ENCODE results near the gene CLK4. TPM values are rescaled to one million over a fixed set of nuclear protein-coding genes. Genes with fewer than 3 reads are reported as not detected.

CLK4 gene
- total RNA-seq, 1 donor from 2014 or later, result 37.9 TPM

- peaks cover 11% of the 10 kb centered on the region for H3K4me1 Mint-ChIP-seq (ENCODE audit: low read depth)
- no peak overlapping the region for H3K27ac Mint-ChIP-seq
- DNase-seq (ENCODE audit: low spot score, unreplicated experiment), result no peak
- H3K27me3 Mint-ChIP-seq, result peaks cover 46% of the 10 kb centered on the region
- no peaks in the 10 kb centered on the region for H3K36me3 Mint-ChIP-seq (ENCODE audit: insufficient read depth)
- no peak for TF ChIP-seq CTCF (IDR thresholded peaks at IDR 0.05; ENCODE audit: unreplicated experiment)
- no peak overlapping the region for H3K4me3 Mint-ChIP-seq (ENCODE audit: low read depth)
- H3K9me3 Mint-ChIP-seq (ENCODE audit: low read depth), result no peaks in the 10 kb centered on the region
These were observed 65.0 kb downstream of the CLK4 start for GRCh38 chr5:178561746-178562264.

- no peak overlapping the region for H3K27ac Mint-ChIP-seq
These were observed 65.9 kb downstream of the CLK4 start for GRCh38 chr5:178560911-178561310.

GRCh38 chr5:178557416-178557815 is 69.4 kb downstream of the CLK4 start:
- Mint-ChIP-seq H3K36me3 (ENCODE audit: insufficient read depth) (no peaks in the 10 kb centered on the region), H3K4me3 (ENCODE audit: low read depth) (no peak overlapping the region), H3K9me3 (ENCODE audit: low read depth) (no peaks in the 10 kb centered on the region), H3K27me3 (peaks cover 33% of the 10 kb centered on the region), H3K27ac (no peak overlapping the region), H3K4me1 (ENCODE audit: low read depth) (no peaks in the 10 kb centered on the region)
- no peak for TF ChIP-seq CTCF (IDR thresholded peaks at IDR 0.05; ENCODE audit: unreplicated experiment)
- no peak for DNase-seq (ENCODE audit: low spot score, unreplicated experiment)

More at GRCh38 chr5:178560911-178561310, 65.9 kb downstream of the CLK4 start:
- Mint-ChIP-seq H3K36me3 (ENCODE audit: insufficient read depth) (no peaks in the 10 kb centered on the region), H3K27me3 (peaks cover 44% of the 10 kb centered on the region), H3K4me1 (ENCODE audit: low read depth) (peaks cover 11% of the 10 kb centered on the region), H3K4me3 (ENCODE audit: low read depth) (no peak overlapping the region), H3K9me3 (ENCODE audit: low read depth) (no peaks in the 10 kb centered on the region)
- DNase-seq (ENCODE audit: low spot score, unreplicated experiment), result no peak
- TF ChIP-seq CTCF (IDR thresholded peaks at IDR 0.05; ENCODE audit: unreplicated experiment), result no peak

GRCh38 chr5:178555771-178556211 is 71.1 kb downstream of the CLK4 start:
- peaks cover 37% of the 10 kb centered on the region for H3K27me3 Mint-ChIP-seq
- H3K4me1 Mint-ChIP-seq (ENCODE audit: low read depth), result no peaks in the 10 kb centered on the region
- H3K9me3 Mint-ChIP-seq (ENCODE audit: low read depth), result no peaks in the 10 kb centered on the region
- no peak overlapping the region for H3K4me3 Mint-ChIP-seq (ENCODE audit: low read depth)
- no peak for DNase-seq (ENCODE audit: low spot score, unreplicated experiment)
- no peak for TF ChIP-seq CTCF (IDR thresholded peaks at IDR 0.05; ENCODE audit: unreplicated experiment)
- no peaks in the 10 kb centered on the region for H3K36me3 Mint-ChIP-seq (ENCODE audit: insufficient read depth)
- H3K27ac Mint-ChIP-seq, result no peak overlapping the region

GRCh38 chr5:178555005-178555404 is 71.8 kb downstream of the CLK4 start:
- no peak for TF ChIP-seq CTCF (IDR thresholded peaks at IDR 0.05; ENCODE audit: unreplicated experiment)
- Mint-ChIP-seq H3K27ac (no peak overlapping the region), H3K4me3 (ENCODE audit: low read depth) (no peak overlapping the region), H3K4me1 (ENCODE audit: low read depth) (no peaks in the 10 kb centered on the region), H3K9me3 (ENCODE audit: low read depth) (no peaks in the 10 kb centered on the region), H3K36me3 (ENCODE audit: insufficient read depth) (no peaks in the 10 kb centered on the region), H3K27me3 (peaks cover 29% of the 10 kb centered on the region)
- DNase-seq (ENCODE audit: low spot score, unreplicated experiment), result no peak
